ENCODE results near the gene KCTD6.

DNA sequence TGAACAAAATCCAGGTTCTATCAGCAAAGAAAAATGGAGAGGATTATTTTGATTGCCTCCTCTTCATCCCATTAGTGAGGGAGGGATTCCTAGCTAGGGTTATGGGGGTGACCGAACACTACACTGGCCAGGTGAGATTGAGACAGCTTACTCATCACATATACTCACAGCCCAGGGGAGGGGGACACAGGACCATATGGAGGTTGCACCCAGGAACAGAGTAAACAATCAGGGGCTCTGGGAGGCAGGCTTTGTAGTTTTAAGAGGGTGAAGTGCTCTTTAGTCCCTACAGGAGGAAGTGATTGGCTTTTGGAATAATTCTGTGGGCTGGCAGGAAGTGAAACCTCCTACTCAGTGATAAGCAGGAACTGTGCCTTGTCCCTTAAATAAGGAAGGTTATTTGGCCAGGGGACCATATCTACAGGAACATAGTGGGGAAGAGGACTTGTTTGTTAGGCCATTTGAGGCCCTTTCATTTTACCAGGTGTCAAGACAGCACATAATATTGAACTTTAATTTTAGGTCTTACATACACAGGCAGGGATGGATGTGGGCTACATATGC is 17.5 kb upstream of the KCTD6 start:
- no peak for TF ChIP-seq EZH2 (IDR thresholded peaks at IDR 0.05; ENCODE audit: borderline replicate concordance, insufficient read depth, low read length, poor library complexity, severe bottlenecking)
- TF ChIP-seq, protein P1, sequence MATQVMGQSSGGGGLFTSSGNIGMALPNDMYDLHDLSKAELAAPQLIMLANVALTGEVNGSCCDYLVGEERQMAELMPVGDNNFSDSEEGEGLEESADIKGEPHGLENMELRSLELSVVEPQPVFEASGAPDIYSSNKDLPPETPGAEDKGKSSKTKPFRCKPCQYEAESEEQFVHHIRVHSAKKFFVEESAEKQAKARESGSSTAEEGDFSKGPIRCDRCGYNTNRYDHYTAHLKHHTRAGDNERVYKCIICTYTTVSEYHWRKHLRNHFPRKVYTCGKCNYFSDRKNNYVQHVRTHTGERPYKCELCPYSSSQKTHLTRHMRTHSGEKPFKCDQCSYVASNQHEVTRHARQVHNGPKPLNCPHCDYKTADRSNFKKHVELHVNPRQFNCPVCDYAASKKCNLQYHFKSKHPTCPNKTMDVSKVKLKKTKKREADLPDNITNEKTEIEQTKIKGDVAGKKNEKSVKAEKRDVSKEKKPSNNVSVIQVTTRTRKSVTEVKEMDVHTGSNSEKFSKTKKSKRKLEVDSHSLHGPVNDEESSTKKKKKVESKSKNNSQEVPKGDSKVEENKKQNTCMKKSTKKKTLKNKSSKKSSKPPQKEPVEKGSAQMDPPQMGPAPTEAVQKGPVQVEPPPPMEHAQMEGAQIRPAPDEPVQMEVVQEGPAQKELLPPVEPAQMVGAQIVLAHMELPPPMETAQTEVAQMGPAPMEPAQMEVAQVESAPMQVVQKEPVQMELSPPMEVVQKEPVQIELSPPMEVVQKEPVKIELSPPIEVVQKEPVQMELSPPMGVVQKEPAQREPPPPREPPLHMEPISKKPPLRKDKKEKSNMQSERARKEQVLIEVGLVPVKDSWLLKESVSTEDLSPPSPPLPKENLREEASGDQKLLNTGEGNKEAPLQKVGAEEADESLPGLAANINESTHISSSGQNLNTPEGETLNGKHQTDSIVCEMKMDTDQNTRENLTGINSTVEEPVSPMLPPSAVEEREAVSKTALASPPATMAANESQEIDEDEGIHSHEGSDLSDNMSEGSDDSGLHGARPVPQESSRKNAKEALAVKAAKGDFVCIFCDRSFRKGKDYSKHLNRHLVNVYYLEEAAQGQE (IDR thresholded peaks at IDR 0.05; ENCODE audit: borderline replicate concordance) = no peak
- TF ChIP-seq, protein P2, sequence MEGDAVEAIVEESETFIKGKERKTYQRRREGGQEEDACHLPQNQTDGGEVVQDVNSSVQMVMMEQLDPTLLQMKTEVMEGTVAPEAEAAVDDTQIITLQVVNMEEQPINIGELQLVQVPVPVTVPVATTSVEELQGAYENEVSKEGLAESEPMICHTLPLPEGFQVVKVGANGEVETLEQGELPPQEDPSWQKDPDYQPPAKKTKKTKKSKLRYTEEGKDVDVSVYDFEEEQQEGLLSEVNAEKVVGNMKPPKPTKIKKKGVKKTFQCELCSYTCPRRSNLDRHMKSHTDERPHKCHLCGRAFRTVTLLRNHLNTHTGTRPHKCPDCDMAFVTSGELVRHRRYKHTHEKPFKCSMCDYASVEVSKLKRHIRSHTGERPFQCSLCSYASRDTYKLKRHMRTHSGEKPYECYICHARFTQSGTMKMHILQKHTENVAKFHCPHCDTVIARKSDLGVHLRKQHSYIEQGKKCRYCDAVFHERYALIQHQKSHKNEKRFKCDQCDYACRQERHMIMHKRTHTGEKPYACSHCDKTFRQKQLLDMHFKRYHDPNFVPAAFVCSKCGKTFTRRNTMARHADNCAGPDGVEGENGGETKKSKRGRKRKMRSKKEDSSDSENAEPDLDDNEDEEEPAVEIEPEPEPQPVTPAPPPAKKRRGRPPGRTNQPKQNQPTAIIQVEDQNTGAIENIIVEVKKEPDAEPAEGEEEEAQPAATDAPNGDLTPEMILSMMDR (IDR thresholded peaks at IDR 0.05; ENCODE audit: poor library complexity, severe bottlenecking) = no peak
- no peak for TF ChIP-seq RAD21 (conservative IDR thresholded peaks at IDR 0.05)
- TF ChIP-seq POLR2AphosphoS5 (IDR thresholded peaks at IDR 0.05) = no peak

Data from neural cell (in vitro differentiated cells).